Measurements from ENCODE around the gene SSH2. TPM values are rescaled to one million over a fixed set of nuclear protein-coding genes. Genes with fewer than 3 reads are reported as not detected.

The SSH2 gene
- total RNA-seq, 2 experiments from 2014 or later: 32.6 to 36.1 TPM

Other genes with a start within 250 kb of the SSH2 start
- gene EFCAB5, start 11.4 kb upstream of the SSH2 start, total RNA-seq: under 1 TPM; 0.27 to 0.54 TPM
- gene NSRP1, start 186.6 kb upstream of the SSH2 start, total RNA-seq: 10 to 100 TPM; 29.9 to 43.0 TPM